ENCODE measurements around the gene CLEC4E. TPM values are rescaled to one million over a fixed set of nuclear protein-coding genes. Genes with fewer than 3 reads are reported as not detected.
"Not testable (repeated sequence)": the region's sequence is repeated elsewhere in the genome, so short reads cannot be mapped to it uniquely, and the experiment has no call there.

The CLEC4E gene, protein sequence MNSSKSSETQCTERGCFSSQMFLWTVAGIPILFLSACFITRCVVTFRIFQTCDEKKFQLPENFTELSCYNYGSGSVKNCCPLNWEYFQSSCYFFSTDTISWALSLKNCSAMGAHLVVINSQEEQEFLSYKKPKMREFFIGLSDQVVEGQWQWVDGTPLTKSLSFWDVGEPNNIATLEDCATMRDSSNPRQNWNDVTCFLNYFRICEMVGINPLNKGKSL
- not detected in 2 replicates for polyA plus RNA-seq (2014; cell fraction: cytosol; rRNA removed)
- polyA plus RNA-seq (2014; cell fraction: nucleus; rRNA removed), result not detected in 2 replicates

DNA sequence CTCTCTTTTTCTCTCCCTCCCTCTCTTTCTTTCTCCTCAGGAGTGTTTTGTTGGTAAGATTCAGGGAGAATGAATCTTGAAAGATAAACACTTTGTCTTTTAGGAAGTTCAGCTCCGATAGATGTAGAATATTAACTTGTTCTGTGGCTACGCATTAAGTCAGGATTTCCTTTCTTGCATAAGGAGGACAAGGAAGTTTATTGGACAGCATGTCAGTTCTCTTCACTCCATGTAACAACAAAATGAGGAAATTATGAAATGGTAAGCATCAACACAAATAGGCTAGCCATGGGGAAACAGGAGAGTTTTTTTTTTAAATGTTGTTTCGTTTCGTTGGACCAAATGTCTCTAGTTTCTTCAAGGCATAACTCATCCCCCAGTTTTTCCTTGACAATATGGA is at the start of gene CLEC4E:
TSS of gene CLEC4E (minus strand) at position 75 of the 400 bp plus-strand sequence. CDS start 108 bp downstream, outside the sequence.
- DNase-seq (ENCODE audit: low spot score), result not testable (repeated sequence)

DNA sequence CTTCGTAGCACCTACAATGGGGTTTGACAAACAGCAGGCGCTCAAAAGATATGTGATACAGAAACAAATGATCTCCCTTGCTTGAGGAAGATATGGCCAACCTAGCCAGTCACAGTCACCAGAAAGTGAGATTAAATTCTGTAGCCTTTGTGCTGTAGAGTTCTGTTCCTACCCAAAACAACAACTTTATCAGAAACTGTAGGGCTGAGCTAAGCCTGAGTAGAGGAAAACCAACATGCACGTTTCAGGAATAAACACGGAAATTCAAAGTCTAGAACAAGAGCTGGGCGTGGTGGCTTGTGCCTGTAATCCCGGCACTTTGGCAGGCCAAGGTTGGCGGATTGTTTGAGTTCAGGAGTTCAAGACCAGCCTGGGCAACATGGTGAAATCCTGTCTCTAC is 49.0 kb upstream of the CLEC4E start:
- no peak for DNase-seq (ENCODE audit: low spot score)

DNA sequence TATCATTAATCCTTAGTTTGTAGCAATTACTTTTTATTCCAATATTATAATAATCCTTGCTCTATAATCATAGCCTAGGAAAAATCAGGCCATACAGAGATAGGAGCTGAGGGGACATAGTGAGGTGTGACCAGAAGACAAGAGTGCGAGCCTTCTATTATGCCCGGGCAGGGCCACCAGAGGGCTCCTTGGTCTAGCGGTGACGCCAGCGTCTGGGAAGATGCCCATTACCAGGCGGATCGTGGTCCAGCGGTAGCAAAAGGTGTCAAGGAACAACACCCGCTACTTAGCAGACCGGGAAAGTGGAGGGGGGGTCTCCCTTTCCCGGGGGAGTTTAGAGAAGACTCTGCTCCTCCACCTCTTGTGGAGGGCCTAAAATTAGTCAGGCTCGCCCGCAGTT is 43.8 kb upstream of the CLEC4E start:
- DNase-seq (ENCODE audit: low spot score), result not testable (repeated sequence)

DNA sequence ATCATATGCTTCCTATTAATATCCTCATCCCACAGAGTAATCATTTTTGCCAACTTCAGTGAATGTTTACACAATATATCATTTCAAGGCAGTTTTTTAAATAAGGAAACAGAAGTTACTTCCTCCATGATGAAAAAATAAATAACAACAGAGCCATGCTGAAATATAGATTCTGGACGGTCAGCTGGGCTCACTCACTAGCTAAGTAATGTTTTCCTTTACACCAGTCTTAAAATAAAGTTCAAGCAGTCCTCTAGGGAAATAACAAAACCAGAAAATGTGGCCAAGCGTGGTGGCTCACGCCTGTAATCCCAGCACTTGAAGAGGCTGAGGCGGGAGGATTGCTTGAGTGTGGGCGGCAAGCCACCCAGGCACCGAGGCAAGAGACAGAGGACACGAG is 43.3 kb upstream of the CLEC4E start:
- no peak for DNase-seq (ENCODE audit: low spot score)

DNA sequence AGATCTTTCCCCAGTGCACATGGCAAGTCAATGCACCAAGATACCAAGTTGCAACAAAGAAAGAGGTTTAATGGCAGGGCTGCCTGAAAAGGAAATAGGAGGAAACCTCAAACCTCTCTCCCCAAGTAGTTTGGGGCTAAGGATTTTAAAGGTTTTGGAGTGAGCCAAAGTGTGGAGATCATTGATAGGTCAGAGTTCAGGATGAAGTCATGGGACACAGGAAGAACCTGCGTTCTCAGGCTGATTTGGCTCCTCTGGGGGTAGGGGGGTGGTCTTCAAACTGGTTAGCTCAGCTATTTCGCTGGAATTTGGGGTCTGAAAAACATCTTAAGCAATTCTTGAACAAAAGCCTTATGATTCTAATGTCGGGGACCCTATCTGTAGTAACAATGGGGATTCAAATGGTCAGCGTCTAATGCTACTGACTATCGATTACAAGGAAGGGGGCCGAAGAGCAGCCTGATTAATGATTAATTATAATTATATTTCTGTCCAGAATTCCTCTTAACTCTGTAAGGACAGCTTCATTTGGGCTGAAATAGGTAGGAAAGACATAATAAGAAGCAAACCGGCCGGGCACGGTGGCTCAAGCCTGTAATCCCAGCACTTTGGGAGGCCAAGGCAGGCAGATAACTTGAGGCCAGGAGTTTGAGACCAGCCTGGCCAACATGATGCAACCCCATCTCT is 40.5 kb upstream of the CLEC4E start:
- DNase-seq (ENCODE audit: low spot score), result no peak

DNA sequence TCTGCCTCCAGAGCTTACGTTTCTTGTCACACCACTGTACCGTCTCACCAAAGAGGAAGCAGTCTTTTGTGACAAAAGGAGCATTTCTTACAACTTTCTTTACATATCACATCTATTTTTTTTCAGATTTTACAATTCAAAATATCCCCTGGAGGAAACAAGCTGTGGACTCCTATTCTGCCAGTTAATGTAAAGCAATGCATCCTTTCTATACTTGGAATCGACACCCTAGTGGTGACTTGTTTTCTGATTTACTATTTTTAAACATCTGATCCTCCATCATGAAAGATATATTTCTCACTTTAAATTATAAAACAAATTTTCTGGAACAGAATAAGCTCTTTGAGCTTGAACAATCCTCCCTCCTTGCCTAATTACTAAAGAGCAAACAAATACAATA is 37.2 kb upstream of the CLEC4E start:
- DNase-seq (ENCODE audit: low spot score), result no peak

DNA sequence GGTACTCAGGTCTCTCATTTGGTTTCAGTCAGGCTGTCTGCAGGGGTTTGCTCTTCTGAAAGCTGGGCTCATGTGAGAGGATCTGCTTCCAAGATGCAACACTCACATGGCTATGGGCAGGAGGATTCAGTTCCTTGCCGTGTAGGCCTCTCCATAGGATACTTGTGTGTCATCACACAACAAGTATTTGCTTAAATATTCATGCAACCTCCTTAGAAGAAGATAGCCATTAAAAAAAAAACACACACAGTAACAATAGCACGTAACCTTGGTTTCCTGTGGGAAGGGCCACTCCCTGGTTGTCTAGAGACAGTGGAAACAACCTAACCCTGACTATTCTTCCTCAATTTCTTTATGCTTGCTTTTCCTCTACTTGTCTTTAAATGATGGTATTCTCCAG is 31.8 kb upstream of the CLEC4E start:
- DNase-seq (ENCODE audit: low spot score), result no peak

DNA sequence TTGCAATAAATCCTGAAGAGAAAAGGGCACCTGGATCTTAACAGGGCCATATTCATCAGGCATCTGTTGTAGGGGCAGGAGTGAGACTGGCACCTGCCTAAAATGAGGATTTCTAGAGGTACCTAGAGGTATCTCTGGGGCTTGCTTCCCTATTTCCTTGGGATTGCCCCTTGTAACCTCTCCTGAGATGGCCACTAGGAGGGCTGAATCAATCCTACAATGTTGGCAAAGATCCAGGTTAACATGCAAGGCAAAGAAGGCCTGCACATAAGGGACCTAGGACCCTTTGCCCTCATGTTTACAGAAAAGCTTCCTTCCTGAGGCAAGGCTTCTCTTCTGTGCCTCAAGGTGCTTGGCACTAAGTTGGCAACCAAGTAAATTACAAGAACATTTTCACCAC is 25.8 kb upstream of the CLEC4E start:
- no peak for DNase-seq (ENCODE audit: low spot score)

DNA sequence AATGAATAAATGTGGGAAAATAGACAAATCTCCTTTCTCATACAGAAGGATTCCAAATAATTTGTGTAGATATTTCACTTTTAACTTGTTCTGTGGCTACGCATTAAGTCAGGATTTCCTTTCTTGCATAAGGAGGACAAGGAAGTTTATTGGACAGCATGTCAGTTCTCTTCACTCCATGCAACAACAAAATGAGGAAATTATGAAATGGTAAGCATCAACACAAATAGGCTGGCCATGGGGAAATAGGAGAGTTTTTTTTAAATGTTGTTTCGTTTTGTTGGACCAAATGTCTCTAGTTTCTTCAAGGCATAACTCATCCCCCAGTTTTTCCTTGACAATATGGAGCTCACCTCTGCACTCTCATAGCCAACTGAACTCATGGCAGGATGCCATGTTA is 25.3 kb upstream of the CLEC4E start:
- DNase-seq (ENCODE audit: low spot score), result not testable (repeated sequence)

DNA sequence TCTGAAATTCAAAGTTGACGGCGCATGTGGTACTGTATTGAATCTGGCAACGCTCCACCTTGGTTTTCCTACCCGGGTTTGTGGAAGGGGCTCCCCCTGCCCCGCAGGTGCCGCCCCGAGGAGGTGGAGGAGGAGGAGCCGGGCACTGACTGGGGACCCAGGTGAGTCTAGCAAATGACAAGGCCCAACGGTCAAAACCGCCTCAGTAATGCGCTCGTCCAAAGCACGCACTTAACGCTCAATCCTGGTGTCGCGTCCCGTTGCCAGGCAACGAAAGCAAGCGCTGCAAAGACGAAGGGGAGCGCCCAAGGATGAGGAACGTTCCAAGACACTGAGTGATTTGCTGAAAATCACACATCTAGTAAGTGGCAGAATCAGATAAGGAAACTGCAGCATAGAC is 24.0 kb upstream of the CLEC4E start:
- peak; percentile 15 for DNase-seq (ENCODE audit: low spot score)

DNA sequence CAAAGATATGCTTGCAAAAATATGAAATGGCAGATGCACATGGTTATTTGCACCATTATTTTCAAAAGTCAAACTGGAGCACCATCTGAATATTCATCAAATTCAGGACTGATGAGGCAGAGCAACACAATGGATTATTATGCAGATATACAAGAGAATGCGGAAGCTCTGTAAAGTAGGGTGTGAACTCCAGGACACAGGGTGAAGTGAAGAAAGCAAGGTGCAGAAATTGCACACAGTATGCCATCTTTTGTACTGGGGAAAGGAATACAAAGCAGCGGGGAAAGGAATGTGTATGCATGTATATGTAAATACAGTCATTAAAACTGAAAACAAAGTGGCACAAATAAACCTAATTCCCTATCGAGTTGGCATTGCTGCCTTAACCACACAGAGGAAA is 22.7 kb upstream of the CLEC4E start:
- no peak for DNase-seq (ENCODE audit: low spot score)

DNA sequence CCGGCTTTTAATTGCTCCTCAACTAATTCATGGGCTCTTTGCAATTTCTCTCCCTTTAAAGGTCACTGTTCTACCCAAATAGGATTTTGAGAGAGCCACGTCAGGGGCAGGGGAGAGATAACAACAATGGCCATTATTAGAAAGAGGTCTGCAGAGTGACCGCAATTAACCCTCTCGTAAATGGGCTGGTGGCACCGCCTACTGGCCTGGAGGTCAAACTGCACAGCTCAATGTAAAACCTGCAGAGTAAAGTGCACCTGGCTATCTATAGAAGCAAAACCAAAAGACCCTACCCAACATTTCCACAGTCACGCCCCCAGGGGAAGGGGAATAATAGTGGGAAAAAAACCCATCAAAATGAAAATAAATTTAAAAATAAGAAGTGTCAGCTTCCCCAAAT is 21.6 kb upstream of the CLEC4E start:
- no peak for DNase-seq (ENCODE audit: low spot score)

DNA sequence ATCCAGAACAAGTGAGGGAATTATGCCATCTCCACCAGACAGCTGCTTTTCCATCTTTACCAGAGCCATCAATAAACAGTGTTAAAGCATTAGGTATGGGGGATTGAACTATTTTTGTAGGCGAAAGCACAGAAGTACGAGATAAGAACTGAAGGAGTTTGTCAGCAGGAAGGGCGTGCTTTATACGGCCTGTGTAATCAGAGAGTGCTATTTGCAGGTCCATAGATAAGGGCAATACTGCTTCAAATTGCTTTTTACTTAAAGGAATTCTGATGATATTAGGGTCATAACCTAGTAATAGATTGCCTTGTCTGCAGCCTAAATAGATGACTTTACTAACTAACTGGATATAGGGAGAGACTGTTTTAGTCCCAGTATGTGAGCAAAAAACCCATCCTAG is 20.3 kb upstream of the CLEC4E start:
- no peak for DNase-seq (ENCODE audit: low spot score)

DNA sequence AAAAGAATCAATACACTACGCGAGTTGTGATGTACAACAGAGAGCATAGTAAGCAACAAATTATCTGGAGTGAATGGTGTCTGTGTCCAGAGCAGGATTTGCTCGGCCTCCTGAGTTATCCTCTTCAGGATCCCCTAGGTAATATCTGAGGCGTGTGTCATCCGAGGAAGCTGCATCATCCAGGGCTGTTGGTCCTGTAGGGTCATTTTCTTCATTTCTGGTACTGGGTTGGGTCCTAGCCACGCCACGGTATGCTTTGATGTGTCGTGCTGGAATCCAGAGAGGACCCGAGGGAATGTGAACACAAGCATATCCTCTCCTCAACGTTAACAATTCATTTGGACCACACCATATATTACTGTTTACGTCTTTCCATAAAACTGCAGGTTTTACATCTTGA is 19.0 kb upstream of the CLEC4E start:
- no peak for DNase-seq (ENCODE audit: low spot score)

DNA sequence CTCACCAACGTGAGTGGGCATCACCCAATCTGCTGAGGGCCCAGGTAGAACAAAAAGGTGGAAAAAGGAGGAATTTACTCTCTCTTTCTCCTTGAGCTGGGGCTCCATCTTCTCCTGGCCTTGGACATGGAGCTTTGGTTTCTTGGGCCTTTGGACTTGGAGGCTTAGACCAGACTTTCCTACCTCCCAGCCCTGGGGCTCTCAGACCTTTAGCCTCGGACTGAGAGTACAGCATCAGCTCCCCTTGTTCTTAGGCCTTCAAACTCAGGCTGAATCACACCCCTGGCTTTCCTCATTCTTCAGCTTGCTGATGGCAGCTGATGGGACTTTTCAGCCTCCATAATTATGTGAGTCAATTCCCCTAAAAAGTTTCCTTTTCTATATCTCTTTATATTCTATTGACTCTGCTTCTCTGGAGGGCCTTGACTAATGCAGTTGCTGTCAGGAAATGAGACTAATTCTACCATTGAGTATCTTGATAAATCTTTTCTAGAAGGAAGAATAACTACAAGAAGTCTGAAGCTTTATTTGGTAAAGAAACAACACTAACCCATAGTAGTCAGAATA is 15.9 kb upstream of the CLEC4E start:
- no peak for DNase-seq (ENCODE audit: low spot score)

DNA sequence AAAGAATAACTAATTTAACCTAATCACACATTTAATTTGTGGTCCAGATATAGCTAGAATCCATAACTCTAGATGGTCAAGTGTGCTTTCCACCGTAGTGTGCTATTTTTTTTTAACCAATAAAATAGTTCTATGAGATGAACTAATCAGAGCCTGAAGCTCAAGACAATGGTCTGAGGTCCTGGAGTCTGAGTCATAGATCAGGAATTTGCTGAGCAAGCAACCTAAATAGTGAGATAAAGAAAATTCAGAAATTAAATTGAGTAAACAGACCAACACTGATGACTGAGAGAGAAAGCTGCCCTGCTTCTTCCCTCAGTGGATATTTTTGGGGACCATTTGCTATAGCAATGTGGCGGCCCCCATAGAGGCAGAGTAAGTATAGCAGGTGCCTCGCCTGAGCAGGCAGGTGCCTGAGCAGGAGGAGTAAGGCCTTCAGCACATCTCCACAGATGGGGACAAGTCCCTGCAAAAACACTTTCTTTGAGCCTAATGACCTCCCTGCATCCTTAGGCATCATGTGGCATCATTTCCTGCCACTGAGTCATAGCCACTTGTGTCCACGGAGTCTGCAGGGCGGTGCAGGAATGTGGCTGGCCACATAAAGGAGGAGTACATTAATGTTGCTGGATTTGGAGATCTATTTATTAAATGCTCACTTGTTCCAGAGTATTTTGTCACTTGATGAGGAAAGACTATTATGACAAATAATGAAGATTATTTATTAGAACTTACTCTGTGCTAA is 13.9 kb upstream of the CLEC4E start:
- no peak for DNase-seq (ENCODE audit: low spot score)

DNA sequence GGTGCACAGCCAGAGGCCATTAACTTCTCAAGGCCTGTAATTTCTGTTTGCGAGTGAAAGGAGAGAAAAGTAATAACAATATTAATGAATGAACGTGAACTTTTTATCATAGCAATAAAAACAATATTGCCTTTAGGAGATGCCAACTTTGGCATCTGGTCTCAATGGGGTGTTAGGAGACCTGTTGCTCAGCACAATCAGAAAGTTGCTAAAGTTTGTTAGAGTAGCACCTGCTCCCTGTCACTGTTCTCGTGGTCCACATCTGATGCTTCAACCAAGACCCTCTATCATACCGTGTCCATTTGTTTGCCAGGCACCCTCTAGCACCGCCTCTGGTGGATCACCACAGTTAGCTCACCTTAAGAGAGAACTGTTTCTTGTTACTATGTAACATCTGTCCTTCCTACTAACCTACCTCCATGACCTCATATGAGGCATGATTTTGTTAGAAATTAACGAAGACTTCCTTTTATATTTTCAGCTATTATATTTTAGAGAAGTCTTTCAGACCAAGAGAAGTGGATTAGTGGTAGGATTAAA is 12.5 kb upstream of the CLEC4E start:
- DNase-seq (ENCODE audit: low spot score), result no peak

DNA sequence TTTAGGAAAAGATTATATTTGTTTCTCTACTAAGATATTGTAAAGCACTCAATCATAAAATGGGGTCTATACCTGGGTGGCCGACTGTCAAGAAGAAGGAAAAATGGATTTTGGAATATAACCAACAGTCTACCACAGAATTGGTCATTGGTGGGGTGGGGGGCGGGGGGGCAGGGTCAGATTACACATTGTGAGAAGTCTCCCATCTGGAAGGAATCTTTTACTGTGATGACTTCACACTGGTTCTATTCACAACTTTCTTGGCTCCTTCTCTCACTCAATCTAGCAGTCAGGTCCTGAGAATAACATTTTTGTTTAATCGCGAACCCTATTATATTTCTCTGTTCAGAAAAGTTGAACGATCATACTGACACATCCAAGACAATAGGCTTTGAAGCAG is 8.7 kb upstream of the CLEC4E start:
- DNase-seq (ENCODE audit: low spot score), result no peak

DNA sequence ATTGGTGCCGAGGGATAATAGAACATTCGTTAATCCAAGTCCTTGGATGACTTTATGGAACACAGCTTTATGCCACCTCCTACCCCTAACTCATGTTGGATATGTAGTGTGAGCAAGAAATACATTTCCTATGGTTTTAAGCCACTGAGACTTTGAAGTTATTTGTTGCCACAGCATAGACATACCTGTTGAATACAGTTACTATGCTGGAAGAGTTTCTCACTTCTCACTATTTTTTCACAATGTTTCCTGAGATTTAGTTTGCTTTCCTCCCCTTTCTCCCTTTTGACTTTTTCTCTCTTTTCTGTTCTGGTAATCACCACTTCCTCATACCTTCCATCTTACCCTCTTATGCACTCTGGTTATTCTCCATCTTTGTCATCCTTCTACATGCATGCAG is 7.5 kb upstream of the CLEC4E start:
- DNase-seq (ENCODE audit: low spot score), result no peak

DNA sequence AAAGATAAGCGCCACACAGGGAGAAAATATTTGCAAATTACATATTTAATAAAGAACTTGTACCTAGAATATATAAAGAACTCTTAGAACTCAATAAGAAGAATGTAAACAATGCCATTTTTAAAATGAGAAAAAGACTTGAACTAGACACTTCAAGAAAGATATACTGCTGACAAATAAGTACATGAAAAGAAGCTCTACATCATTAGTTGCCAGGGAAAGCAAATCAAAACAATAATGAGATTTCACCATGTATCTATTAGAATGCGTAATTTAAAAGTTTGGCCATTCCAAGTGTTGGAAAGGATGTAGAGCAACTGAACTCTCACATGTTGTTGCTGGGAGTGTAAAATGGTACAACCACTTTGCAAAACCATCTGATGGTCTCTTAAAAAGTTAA is 6.9 kb upstream of the CLEC4E start:
- no peak for DNase-seq (ENCODE audit: low spot score)

DNA sequence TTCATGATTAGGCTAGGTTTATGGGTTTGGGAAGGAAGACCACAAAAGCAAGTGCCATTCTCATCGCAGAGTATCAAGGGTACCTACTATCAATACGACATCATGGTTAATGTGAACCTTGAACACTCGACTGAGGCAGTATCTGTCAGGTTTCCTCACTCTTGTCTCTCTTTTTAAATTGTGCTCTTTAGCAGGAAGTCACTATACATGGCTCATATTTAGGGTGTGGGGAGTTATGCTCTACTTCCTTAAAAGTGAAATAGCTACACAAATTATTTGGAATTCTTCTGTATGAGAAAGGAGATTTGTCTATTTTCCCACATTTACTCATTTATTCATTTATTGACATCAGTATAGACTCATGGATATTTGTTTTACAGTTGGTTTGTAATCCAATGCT is 5.9 kb upstream of the CLEC4E start:
- no peak for DNase-seq (ENCODE audit: low spot score)

DNA sequence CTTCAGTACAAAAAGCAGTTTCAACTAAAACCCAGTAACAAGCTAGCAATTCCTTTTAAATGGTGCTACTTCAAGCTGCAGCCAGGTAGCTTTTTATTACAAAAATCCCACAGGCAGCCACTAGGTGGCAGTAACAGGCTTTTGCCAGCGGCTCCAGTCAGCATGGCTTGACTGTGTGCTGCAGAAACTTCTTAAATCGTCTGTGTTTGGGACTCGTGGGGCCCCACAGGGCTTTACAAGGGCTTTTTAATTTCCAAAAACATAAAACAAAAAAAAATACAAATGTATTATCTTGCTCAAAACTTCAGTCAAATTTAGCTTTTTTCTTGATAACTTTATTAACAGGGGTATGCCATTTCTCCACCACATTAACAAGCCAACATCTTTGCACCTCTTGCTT is 3.6 kb upstream of the CLEC4E start:
- peak; percentile 52 for DNase-seq (ENCODE audit: low spot score)

Data from SK-N-DZ (cell line).